Esophagus muscularis mucosa (tissue), 4 donors: ENCODE data around the gene BCAS2. TPM values are rescaled to one million over a fixed set of nuclear protein-coding genes. Genes with fewer than 3 reads are reported as not detected.

Experiments
- DNase-seq: peaks from one replicate; pipeline ENCODE4 v3.0.0-alpha.2; 2017; ENCODE audit errors: extremely low spot score
- H3K27ac ChIP-seq, 4 donors: fragments of 200-600 bp; sonication (generic); replicated peaks in 1 of 4; 1 replicate in 3 of 4; 2 replicates in 1 of 4; pipeline ENCODE4 v1.5.1; 2016 to 2019; ENCODE audit warnings: mild to moderate bottlenecking in 1 of 4
- H3K27me3 ChIP-seq, 4 donors: fragments of 200-600 bp; sonication (generic); one replicate each; pipeline versions ENCODE4 v1.5.1 to v1.6.0; 2016 to 2019
- H3K36me3 ChIP-seq, 4 donors: fragments of 200-600 bp; sonication (generic); one replicate each; pipeline ENCODE4 v1.5.1; 2016 to 2019
- H3K4me1 ChIP-seq, 4 donors: fragments of 200-600 bp; sonication (generic); one replicate each; pipeline ENCODE4 v1.5.1; 2016 to 2019
- H3K4me3 ChIP-seq, 4 donors: fragments of 200-600 bp; sonication (generic); 1 replicate in 2 of 4; 2 replicates in 2 of 4; pipeline ENCODE4 v1.5.1; 2016 to 2019; ENCODE audit warnings: mild to moderate bottlenecking in 4 of 4, moderate library complexity in 1 of 4
- H3K9me3 ChIP-seq, 4 donors: fragments of 200-600 bp; sonication (generic); 1 replicate in 3 of 4; 2 replicates in 1 of 4; pipeline ENCODE4 v1.5.1; 2016 to 2019
- CTCF ChIP-seq, 3 experiments: fragments of 200-600 bp in 2 of 3; fragments of 450-650 bp in 1 of 3; sonication (generic) in 2 of 3; IDR thresholded peaks; one replicate each; pipeline ENCODE4 v1.5.1; 2017 to 2019; ENCODE audit warnings: antibody characterized with exemption in 3 of 3, mild to moderate bottlenecking in 2 of 3, moderate library complexity in 1 of 3
- EP300 ChIP-seq: sonication (generic); formaldehyde crosslinking; IDR thresholded peaks from one replicate; pipeline ENCODE4 v1.6.1; 2017; ENCODE audit warnings: antibody characterized with exemption
- POLR2A ChIP-seq: fragments of 450-650 bp; IDR thresholded peaks from one replicate; pipeline ENCODE4 v1.6.1; 2017; ENCODE audit warnings: antibody characterized with exemption, moderate library complexity, mild to moderate bottlenecking, low read depth
- POLR2AphosphoS5 ChIP-seq, 2 donors: sonication (generic); formaldehyde crosslinking; IDR thresholded peaks; one replicate each; pipeline ENCODE4 v1.6.1; 2017; ENCODE audit warnings: antibody characterized with exemption in 2 of 2
- WGBS: methylation state at CpG from one replicate; pipeline ENCODE4 v1.1.5; 2018; 5-methylcytosine and 5-hydroxymethylcytosine counted together
- intact Hi-C: fragments of 100-400 bp; cut with DNase I; formaldehyde crosslinking; loops from one replicate; pipeline ENCODE4 v1.15.1; 2023
- total RNA-seq, 4 donors: library from RNA; depleted of rRNA; stranded (reverse); fragments of >200 nt; gene quantifications; one replicate each; pipeline versions ENCODE4 v1.1.0 to v1.2.1, GENCODE V29; 2016

BCAS2 gene
- total RNA-seq, 4 donors from 2014 or later, result 25.9 to 44.0 (median 34.1) TPM

GRCh38 chr1:114554577-114554976, 26.8 kb downstream of the BCAS2 start:
- DNase-seq, result no peak
- TF ChIP-seq POLR2A (no peak), POLR2AphosphoS5 (IDR thresholded peaks at IDR 0.05) (no peak)
- 94% methylated on average over 2 of the region's 2 CpGs for WGBS
- Histone ChIP-seq H3K4me3 (no peak overlapping the region), H3K9me3 (no peaks in the 10 kb centered on the region), H3K27me3 (no peaks in the 10 kb centered on the region), H3K4me1 (no peaks in the 10 kb centered on the region), H3K27ac (no peak overlapping the region), H3K36me3 (no peaks in the 10 kb centered on the region)
- intact Hi-C loops, result no loop called here

- Histone ChIP-seq H3K9me3 (no peaks in the 10 kb centered on the region), H3K4me3 (no peak overlapping the region), H3K27ac (no peak overlapping the region), H3K27me3 (no peaks in the 10 kb centered on the region), H3K4me1 (no peaks in the 10 kb centered on the region), H3K36me3 (no peaks in the 10 kb centered on the region)
- intact Hi-C loops, result no loop called here
- no peak for DNase-seq
- WGBS, result 91% methylated on average over 7 of the region's 7 CpGs
- TF ChIP-seq POLR2AphosphoS5 (IDR thresholded peaks at IDR 0.05) (no peak), POLR2A (no peak), CTCF (IDR thresholded peaks at IDR 0.05) (no peak), EP300 (no peak)
Measured at GRCh38 chr1:114552106-114552639, 29.2 kb downstream of the BCAS2 start.

- no peaks in the 10 kb centered on the region for H3K27me3 ChIP-seq
- WGBS, result 88% methylated on average over 4 of the region's 4 CpGs
- TF ChIP-seq POLR2AphosphoS5 (IDR thresholded peaks at IDR 0.05) (no peak), POLR2A (no peak), EP300 (no peak), CTCF (IDR thresholded peaks at IDR 0.05) (no peak)
- intact Hi-C loops, result no loop called here
- no peak overlapping the region for H3K27ac ChIP-seq
- no peak overlapping the region for H3K4me3 ChIP-seq
- DNase-seq, result no peak
- no peaks in the 10 kb centered on the region for H3K36me3 ChIP-seq
- H3K9me3 ChIP-seq, result no peaks in the 10 kb centered on the region
- H3K4me1 ChIP-seq, result no peaks in the 10 kb centered on the region
Measured at GRCh38 chr1:114551400-114551799, 30.0 kb downstream of the BCAS2 start.

- H3K36me3 ChIP-seq, result no peaks in the 10 kb centered on the region
- TF ChIP-seq POLR2A (no peak), EP300 (no peak), CTCF (IDR thresholded peaks at IDR 0.05) (no peak), POLR2AphosphoS5 (IDR thresholded peaks at IDR 0.05) (no peak)
- DNase-seq, result no peak
- intact Hi-C loops, result no loop called here
- no peaks in the 10 kb centered on the region for H3K9me3 ChIP-seq
- H3K27me3 ChIP-seq, result no peaks in the 10 kb centered on the region
- no peak overlapping the region for H3K4me3 ChIP-seq
- no peaks in the 10 kb centered on the region for H3K4me1 ChIP-seq
- WGBS, result 95% methylated on average over 2 of the region's 2 CpGs
- no peak overlapping the region for H3K27ac ChIP-seq
Measured at GRCh38 chr1:114550336-114550735, 31.1 kb downstream of the BCAS2 start.

- Histone ChIP-seq H3K4me3 (no peak overlapping the region), H3K36me3 (no peaks in the 10 kb centered on the region), H3K9me3 (no peaks in the 10 kb centered on the region), H3K27ac (no peak overlapping the region), H3K27me3 (no peaks in the 10 kb centered on the region), H3K4me1 (no peaks in the 10 kb centered on the region)
- intact Hi-C loops, result no loop called here
- no peak for DNase-seq
- no peak for TF ChIP-seq POLR2AphosphoS5 (IDR thresholded peaks at IDR 0.05)
- no peak for TF ChIP-seq POLR2A
- TF ChIP-seq CTCF (IDR thresholded peaks at IDR 0.05), result no peak
- 83% methylated on average over 4 of the region's 4 CpGs for WGBS
Measured at GRCh38 chr1:114549137-114549536, 32.3 kb downstream of the BCAS2 start.
